HUES64 (cell line): Measurements from ENCODE around the gene PDE3A.

Experiments
- H3K27ac ChIP-seq: 2 replicates; pipeline ENCODE4 v1.7.0; 2013; ENCODE audit warnings: low read depth, low read length, inconsistent platforms
- H3K27me3 ChIP-seq: 2 replicates; pipeline ENCODE4 v1.6.1; 2013; ENCODE audit warnings: mild to moderate bottlenecking, low read length; ENCODE audit not compliant: insufficient read depth
- H3K36me3 ChIP-seq: 2 replicates; pipeline ENCODE4 v1.6.1; 2013; ENCODE audit warnings: mild to moderate bottlenecking, low read length; ENCODE audit not compliant: insufficient read depth
- H3K4me1 ChIP-seq: 2 replicates; pipeline ENCODE4 v1.6.1; 2013; ENCODE audit warnings: mild to moderate bottlenecking, low read length, moderate library complexity; ENCODE audit not compliant: insufficient read depth
- H3K4me3 ChIP-seq: 2 replicates; pipeline ENCODE4 v1.5.1; 2013; ENCODE audit warnings: mild to moderate bottlenecking, low read length, moderate library complexity
- H3K9ac ChIP-seq: 2 replicates; pipeline ENCODE4 v1.6.1; 2013; ENCODE audit warnings: mild to moderate bottlenecking, low read depth, low read length
- H3K9me3 ChIP-seq: 2 replicates; pipeline ENCODE4 v1.6.1; 2013; ENCODE audit warnings: low read depth, low read length; ENCODE audit not compliant: insufficient read depth
- WGBS: fragments of 150-250, 120-280 bp; methylation state at CpG from one replicate; pipeline ENCODE4 v1.1.7; 2013; ENCODE audit warnings: missing lambda C conversion rate; 5-methylcytosine and 5-hydroxymethylcytosine counted together

The PDE3A gene

DNA sequence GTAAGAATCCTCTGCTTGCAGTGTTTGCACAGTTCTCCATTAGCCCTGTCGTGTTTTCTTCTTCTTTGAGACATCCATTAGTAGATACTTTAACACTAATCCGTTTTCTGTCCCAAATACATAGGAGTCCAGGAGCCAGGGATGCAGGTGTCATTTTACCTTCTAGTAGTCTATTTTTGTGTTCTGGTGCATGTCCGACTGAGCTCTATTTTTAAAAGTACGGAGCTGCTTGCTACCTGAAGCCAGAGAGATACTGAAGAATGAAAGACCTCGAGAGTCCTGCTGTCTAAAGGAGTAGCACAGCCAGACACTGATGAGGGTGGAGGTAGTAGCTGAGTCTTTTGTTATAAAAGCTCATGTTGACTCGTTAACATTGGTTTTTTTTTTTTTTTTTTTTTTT is 31.7 kb downstream of the PDE3A start:
- Histone ChIP-seq H3K36me3 (no peaks in the 10 kb centered on the region), H3K9ac (no peak overlapping the region), H3K27me3 (no peaks in the 10 kb centered on the region), H3K27ac (no peak overlapping the region), H3K4me1 (peaks cover 26% of the 10 kb centered on the region), H3K9me3 (no peaks in the 10 kb centered on the region), H3K4me3 (no peak overlapping the region)
- WGBS, result 87% methylated on average over 6 of the region's 6 CpGs

DNA sequence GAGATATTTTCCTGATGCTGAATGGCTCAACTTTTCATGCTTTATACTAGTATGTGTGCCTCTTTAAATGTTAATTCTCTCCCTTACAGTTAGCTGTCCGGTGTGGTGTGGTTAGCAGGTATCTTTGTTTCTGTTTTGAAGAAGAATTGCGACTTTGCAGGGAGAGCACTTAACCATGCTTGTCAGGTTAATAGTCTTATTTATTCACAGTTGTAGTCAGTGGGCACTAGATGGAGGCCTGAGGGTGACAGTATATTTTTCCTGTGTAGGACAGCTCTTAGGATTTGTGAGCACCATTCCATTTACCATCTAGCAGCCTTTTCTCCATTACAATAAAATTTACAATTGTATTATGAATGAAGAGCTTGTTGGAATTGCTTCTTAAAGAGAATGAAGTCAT is 34.9 kb downstream of the PDE3A start:
- no peak overlapping the region for H3K4me3 ChIP-seq
- no peaks in the 10 kb centered on the region for H3K9me3 ChIP-seq
- no peaks in the 10 kb centered on the region for H3K27me3 ChIP-seq
- WGBS, result 31% methylated on average over 2 of the region's 2 CpGs
- no peak overlapping the region for H3K9ac ChIP-seq
- H3K27ac ChIP-seq, result peak overlapping the region; percentile 27; the same call in 1 of the 2 replicates
- H3K36me3 ChIP-seq, result no peaks in the 10 kb centered on the region
- H3K4me1 ChIP-seq, result peaks cover 32% of the 10 kb centered on the region

DNA sequence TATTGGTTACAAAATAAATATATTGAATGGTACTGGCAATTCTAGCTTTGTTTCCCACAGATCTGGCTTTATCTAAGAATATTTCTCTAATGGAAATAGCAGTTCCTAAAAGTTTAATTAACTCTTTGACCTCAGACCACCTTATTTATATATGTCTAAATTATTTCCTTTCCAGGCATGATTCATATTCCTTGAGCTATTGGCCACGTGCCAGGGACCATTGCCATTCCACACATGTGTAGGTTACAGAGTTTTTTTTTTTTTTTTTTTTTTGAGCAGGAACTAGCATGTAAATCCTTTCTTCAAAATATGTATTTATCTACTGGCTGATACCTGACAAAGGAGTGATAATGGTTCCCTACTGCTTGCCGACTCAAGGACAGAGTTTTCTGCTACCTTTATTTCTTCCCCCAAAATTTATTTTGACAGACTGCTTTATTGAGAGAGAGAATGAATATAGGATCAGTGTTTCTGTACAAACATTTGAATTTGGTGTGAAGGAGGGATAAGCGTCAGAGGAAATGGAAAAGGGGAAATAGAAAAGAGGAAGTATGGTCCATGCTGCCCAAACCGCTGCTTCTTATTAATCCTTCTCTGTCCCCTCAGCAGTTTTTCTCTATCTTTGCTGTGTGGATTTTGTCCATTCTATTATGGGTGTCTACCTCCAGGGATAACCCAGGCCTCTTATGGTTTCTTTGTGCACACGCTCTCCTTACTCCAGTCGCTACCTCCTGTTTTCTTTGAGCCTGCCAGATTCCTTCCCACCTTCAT is 36.4 kb downstream of the PDE3A start:
- WGBS, result 93% methylated on average over 5 of the region's 6 CpGs
- H3K9ac ChIP-seq, result no peak overlapping the region
- no peak overlapping the region for H3K27ac ChIP-seq
- H3K27me3 ChIP-seq, result no peaks in the 10 kb centered on the region
- peaks cover 38% of the 10 kb centered on the region for H3K4me1 ChIP-seq
- no peaks in the 10 kb centered on the region for H3K9me3 ChIP-seq
- H3K36me3 ChIP-seq, result no peaks in the 10 kb centered on the region
- no peak overlapping the region for H3K4me3 ChIP-seq

DNA sequence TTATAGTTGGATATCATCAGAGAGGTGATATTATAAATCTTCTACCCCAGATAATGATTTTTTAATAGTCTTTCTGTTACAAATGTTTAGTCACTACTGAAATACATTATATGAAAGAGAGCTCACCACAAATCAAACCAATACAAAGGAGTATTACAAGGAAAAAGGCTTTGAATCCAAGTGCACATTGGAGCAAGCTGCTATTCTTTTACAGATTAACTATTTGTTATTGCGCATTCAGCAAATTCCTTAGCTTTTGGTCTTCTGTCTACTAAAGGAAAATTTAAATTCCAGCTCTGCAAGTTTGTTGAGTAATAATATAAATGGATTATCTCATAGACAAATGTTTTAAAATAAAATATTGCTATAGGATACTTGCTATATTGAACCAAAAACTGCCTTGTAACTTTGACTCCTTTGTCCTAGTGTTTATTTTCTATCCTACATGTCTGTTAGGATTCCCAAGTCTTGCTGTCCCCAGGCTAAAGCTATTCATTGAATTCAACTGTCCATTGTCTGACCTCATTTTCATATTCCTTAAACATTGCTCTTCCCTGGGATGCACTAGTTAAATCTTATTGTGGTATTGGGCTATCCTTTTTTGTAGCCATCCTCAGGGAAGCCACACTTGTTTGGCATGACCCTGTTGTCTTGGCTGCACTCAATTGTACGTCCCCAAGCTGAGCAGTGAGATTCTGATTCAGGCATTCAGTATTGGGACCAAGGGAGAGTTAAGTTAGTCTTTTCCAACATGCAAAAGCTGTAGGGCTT is 41.5 kb downstream of the PDE3A start:
- H3K27ac ChIP-seq, result no peak overlapping the region
- H3K27me3 ChIP-seq, result no peaks in the 10 kb centered on the region
- H3K4me1 ChIP-seq, result peaks cover 27% of the 10 kb centered on the region
- no peak overlapping the region for H3K4me3 ChIP-seq
- no peaks in the 10 kb centered on the region for H3K36me3 ChIP-seq
- H3K9ac ChIP-seq, result no peak overlapping the region
- H3K9me3 ChIP-seq, result no peaks in the 10 kb centered on the region
- WGBS, result 86% methylated on average over 2 of the region's 2 CpGs

DNA sequence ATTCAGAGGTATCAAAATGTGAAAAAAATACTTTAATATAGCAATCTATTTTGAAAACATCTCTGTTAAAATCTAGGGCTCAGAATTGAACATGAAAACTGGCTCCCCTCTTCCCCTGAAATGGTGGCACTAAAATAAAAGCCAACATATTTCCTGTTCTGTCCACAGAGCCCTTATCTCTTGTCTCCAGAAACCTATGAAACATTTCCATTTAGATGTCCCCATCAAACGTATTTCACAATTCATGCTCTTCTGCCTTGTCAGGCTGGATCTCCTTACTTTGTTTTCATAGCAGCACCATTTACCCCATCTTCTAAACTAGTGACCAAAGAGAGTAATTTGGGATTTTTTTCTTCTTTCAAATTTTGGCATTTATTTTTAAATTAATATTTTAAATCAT is 42.4 kb downstream of the PDE3A start:
- Histone ChIP-seq H3K9me3 (no peaks in the 10 kb centered on the region), H3K4me3 (no peak overlapping the region), H3K27me3 (no peaks in the 10 kb centered on the region), H3K27ac (no peak overlapping the region), H3K36me3 (no peaks in the 10 kb centered on the region), H3K4me1 (peaks cover 18% of the 10 kb centered on the region), H3K9ac (no peak overlapping the region)
- WGBS, result 87% methylated on average over 1 of the region's 1 CpG

DNA sequence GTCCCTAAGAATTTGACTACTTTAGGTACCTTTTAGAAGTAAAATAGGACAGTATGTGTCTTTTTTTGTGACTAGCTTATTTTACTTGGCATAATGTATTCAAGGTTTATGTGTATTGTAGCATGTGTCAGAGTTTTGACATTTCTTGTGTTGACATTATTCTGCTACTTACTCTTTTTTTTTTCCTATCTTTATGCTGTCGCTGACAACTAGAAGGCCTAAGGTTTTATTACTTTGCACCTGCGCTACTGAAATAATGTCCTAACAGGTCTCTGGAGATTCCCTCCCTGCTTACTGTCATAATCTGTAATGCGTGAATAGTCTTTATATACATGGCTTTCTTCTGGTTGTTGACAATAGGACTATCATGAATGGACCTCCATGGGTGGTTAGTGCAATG is 43.0 kb downstream of the PDE3A start:
- no peak overlapping the region for H3K4me3 ChIP-seq
- no peak overlapping the region for H3K27ac ChIP-seq
- H3K4me1 ChIP-seq, result peaks cover 18% of the 10 kb centered on the region
- H3K36me3 ChIP-seq, result no peaks in the 10 kb centered on the region
- H3K9ac ChIP-seq, result no peak overlapping the region
- H3K9me3 ChIP-seq, result no peaks in the 10 kb centered on the region
- H3K27me3 ChIP-seq, result no peaks in the 10 kb centered on the region
- 94% methylated on average over 2 of the region's 3 CpGs for WGBS

DNA sequence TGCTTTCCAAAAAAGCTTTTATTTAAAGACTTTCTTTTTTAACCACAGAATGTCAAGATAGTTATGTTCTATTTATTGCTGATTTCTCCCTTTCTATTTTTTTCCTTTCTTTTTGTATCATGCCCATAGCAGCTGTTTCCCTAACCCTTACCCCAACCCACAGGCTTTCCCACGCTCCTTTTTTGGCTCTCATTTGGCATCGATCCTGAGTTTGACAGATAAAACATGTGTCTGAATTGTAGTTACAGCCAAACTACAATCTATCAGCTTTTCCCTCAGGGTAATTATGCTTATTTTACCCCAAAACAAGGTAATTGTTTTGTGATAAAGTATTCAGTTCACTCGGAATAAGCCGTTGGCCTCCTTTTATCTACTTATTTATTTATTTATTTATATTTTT is 46.7 kb downstream of the PDE3A start:
- Histone ChIP-seq H3K4me3 (no peak overlapping the region), H3K9me3 (no peaks in the 10 kb centered on the region), H3K27me3 (no peaks in the 10 kb centered on the region), H3K9ac (no peak overlapping the region), H3K27ac (no peak overlapping the region), H3K4me1 (peaks cover 10% of the 10 kb centered on the region), H3K36me3 (no peaks in the 10 kb centered on the region)
- 100% methylated on average over 2 of the region's 4 CpGs for WGBS

DNA sequence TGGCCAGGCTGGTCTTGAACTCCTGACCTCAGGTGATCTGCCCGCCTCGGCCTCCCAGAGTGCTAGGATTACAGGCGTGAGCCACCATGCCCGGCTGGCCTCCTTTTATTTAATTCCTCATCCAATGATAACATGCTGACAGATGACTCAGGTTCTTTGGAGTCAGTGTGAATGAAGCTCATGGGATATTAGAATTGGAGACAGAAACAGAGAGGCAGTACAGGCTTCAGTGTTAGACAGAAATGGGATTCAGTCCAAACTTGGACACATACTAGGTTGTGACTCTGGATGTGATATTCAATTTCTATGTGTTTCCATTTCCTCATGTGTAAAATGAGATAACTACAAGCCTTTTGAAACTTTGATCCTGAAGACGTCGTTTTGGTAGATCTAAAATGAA is 47.3 kb downstream of the PDE3A start:
- no peaks in the 10 kb centered on the region for H3K9me3 ChIP-seq
- H3K4me3 ChIP-seq, result no peak overlapping the region
- H3K27ac ChIP-seq, result no peak overlapping the region
- no peaks in the 10 kb centered on the region for H3K36me3 ChIP-seq
- H3K4me1 ChIP-seq, result peaks cover 6% of the 10 kb centered on the region; the same call in 1 of the 2 replicates
- 97% methylated on average over 4 of the region's 6 CpGs for WGBS
- no peaks in the 10 kb centered on the region for H3K27me3 ChIP-seq
- no peak overlapping the region for H3K9ac ChIP-seq

DNA sequence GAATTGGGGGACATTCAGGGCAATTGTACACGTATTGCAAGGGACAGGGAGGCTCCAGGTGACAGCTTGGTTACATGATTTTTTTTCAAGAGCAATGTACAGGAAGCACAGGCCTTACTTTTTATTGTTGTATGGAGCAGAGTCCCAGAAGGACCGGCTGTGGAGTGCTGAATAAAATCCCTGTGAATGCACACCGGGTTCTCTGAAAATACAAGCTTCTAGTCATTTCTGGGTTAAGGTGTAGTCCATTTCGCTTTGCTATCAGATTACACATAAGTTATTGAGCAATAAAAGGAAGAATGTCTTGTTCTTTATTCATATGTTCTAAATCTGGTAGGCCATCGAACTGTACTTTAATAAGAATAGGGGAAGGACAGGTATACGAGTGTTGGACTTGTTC is 52.2 kb downstream of the PDE3A start:
- H3K9ac ChIP-seq, result no peak overlapping the region
- no peak overlapping the region for H3K27ac ChIP-seq
- no peaks in the 10 kb centered on the region for H3K27me3 ChIP-seq
- H3K4me3 ChIP-seq, result no peak overlapping the region
- peaks cover 10% of the 10 kb centered on the region; the same call in 1 of the 2 replicates for H3K4me1 ChIP-seq
- no peaks in the 10 kb centered on the region for H3K36me3 ChIP-seq
- no peaks in the 10 kb centered on the region for H3K9me3 ChIP-seq
- 95% methylated on average over 6 of the region's 6 CpGs for WGBS

DNA sequence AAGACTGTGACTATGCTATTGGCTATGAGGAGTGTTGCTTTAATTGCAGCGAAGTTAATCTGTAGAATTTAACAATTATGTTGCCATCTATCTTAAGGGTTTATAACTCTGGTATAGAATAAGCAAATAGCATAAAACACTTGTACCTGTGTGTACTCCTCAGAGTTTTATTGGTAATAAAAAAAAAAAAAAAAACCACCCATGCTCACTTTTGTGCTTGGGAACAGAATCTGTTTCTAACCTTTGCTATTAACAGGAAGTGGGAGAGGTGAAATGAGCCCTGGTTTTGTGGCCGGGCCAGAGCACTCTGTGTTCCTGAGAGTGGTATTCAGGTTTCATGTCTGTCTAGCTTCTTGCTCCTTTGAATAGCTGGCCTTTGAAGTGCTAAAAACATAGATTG is 53.1 kb downstream of the PDE3A start:
- Histone ChIP-seq H3K4me3 (no peak overlapping the region), H3K27ac (no peak overlapping the region), H3K36me3 (no peaks in the 10 kb centered on the region), H3K9ac (no peak overlapping the region), H3K4me1 (peaks cover 10% of the 10 kb centered on the region; the same call in 1 of the 2 replicates), H3K27me3 (no peaks in the 10 kb centered on the region), H3K9me3 (no peaks in the 10 kb centered on the region)
- 69% methylated on average over 1 of the region's 2 CpGs for WGBS

DNA sequence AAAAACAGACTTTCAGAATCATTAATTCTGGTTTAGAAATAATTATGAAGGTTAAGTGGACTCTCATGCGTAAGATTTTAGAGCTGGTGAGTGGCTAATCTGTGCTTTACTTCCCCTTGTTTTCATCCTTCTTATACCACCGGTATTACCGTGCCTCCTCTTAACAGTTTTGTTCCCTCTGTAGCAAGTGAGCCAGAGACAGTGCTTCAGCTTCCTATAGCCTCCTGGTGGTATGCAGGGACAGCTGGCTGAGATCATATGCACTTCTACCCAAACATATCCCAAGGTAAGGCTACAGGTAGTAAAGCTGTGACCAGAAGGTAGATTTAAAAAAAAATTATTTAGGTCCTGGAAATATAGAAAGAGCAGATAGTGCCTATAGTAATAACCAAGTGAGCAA is 55.2 kb downstream of the PDE3A start:
- no peak overlapping the region for H3K4me3 ChIP-seq
- no peak overlapping the region for H3K9ac ChIP-seq
- WGBS, result 57% methylated on average over 3 of the region's 3 CpGs
- H3K4me1 ChIP-seq, result peaks cover 10% of the 10 kb centered on the region; the same call in 1 of the 2 replicates
- no peaks in the 10 kb centered on the region for H3K27me3 ChIP-seq
- no peaks in the 10 kb centered on the region for H3K36me3 ChIP-seq
- H3K27ac ChIP-seq, result no peak overlapping the region
- no peaks in the 10 kb centered on the region for H3K9me3 ChIP-seq
